ENCODE data around the gene CHST12. TPM values are rescaled to one million over a fixed set of nuclear protein-coding genes. Genes with fewer than 3 reads are reported as not detected.

The CHST12 gene
- total and polyA plus RNA-seq, 2 of the 4 experiments (the other 2 are of a cell fraction), result 3.8 to 27.0 TPM

GRCh38 chr7:2476298-2476697, 72.9 kb downstream of the CHST12 start, which contains the start of gene GRIFIN:
GRIFIN (minus strand) TSS chr7:2476398; CDS start chr7:2476383, 15 bp downstream.
- no peak within 1 kb of the TSS for H4K8ac ChIP-seq (ENCODE audit: low read depth in 2 of 2, low read length in 2 of 2)
- no peak within 1 kb of the TSS for H3K9ac ChIP-seq (ENCODE audit: low read depth, low read length)
- no CpG with 5 or more reads among the region's 16 CpGs for WGBS, 2 experiments (ENCODE audit: extremely low coverage in 2 of 2, insufficient read length in 1 of 2)
- no peak within 1 kb of the TSS for H3K4me3 ChIP-seq (ENCODE audit: insufficient read depth, low read depth, low read length)
- H3K56ac ChIP-seq (ENCODE audit: extremely low read depth, insufficient read depth, low read length), result no peak within 1 kb of the TSS
- ChIA-PET CTCF (no interaction called here), POLR2A (ENCODE audit: unreplicated experiment) (no interaction called here)
- H3K14ac ChIP-seq (replicated peaks; ENCODE audit: low read depth, low read length), result no peak within 1 kb of the TSS
- no peak within 1 kb of the TSS for H2BK15ac ChIP-seq (ENCODE audit: low read depth, low read length)
- H4K91ac ChIP-seq (ENCODE audit: insufficient read depth, low read depth, low read length), result no peak within 1 kb of the TSS
- H3K79me1 ChIP-seq (ENCODE audit: low read depth in 1 of 2, low read length in 2 of 2), result no peaks in the 10 kb centered on the region
- no peak within 1 kb of the TSS for H2AK5ac ChIP-seq (ENCODE audit: low read depth, low read length)
- intact Hi-C loops (cut with micrococcal nuclease), result loop anchor here (2.0 to 10.0 kb wide), 3 partner anchors 83 to 679 kb away; partner anchors contain the start of gene IQCE
- no peak within 1 kb of the TSS for H3K18ac ChIP-seq (ENCODE audit: low read depth, low read length)
- H3K4ac ChIP-seq (ENCODE audit: low read depth, low read length), result no peak within 1 kb of the TSS
- peaks cover 13% of the 10 kb centered on the region; the same call in 1 of the 2 replicates for H3K27me3 ChIP-seq (ENCODE audit: control insufficient read depth, insufficient read depth, low read length)
- H2BK120ac ChIP-seq (ENCODE audit: low read depth, low read length), result no peak within 1 kb of the TSS
- H3K9me1 ChIP-seq (ENCODE audit: insufficient read depth, low read length), result no peaks in the 10 kb centered on the region
- no peak within 1 kb of the TSS for H3K27ac ChIP-seq (ENCODE audit: insufficient read depth, low read length)
- no peak for ATAC-seq (ENCODE audit: low read depth)
- no peaks in the 10 kb centered on the region for H4K20me1 ChIP-seq (ENCODE audit: insufficient read depth, low read length)
- no peak within 1 kb of the TSS for H2AFZ ChIP-seq (replicated peaks; ENCODE audit: low read length, poor library complexity)
- no peak within 1 kb of the TSS for H3K23ac ChIP-seq (ENCODE audit: low read depth, low read length)
- H3K4me1 ChIP-seq (ENCODE audit: control insufficient read depth, insufficient read depth, low read length), result peaks cover 3% of the 10 kb centered on the region; the same call in 1 of the 2 replicates
- DNase-seq, result no peak
- no peaks in the 10 kb centered on the region for H3K9me3 ChIP-seq (ENCODE audit: control insufficient read depth, insufficient read depth, low read length)
- TF ChIP-seq CEBPB (IDR thresholded peaks at IDR 0.05; ENCODE audit: low read depth, low read length) (no peak), SMC3 (IDR thresholded peaks at IDR 0.05; ENCODE audit: low read depth, low read length) (no peak), RFX5 (IDR thresholded peaks at IDR 0.05; ENCODE audit: low read depth, low read length) (no peak), RCOR1 (IDR thresholded peaks at IDR 0.05; ENCODE audit: insufficient replicate concordance, low read length) (no peak), BHLHE40 (IDR thresholded peaks at IDR 0.05; ENCODE audit: low read depth, low read length) (no peak), RAD21 (IDR thresholded peaks at IDR 0.05; ENCODE audit: low read length) (no peak), POLR2A (IDR thresholded peaks at IDR 0.05; ENCODE audit: low read depth, low read length) (no peak), MAZ (IDR thresholded peaks at IDR 0.05; ENCODE audit: borderline replicate concordance, low read depth, low read length) (no peak), FOS (IDR thresholded peaks at IDR 0.05; ENCODE audit: low read depth, low read length) (no peak), ELK1 (IDR thresholded peaks at IDR 0.05; ENCODE audit: borderline replicate concordance, low read depth, low read length) (no peak), CTCF (conservative IDR thresholded peaks at IDR 0.05; ENCODE audit: low read depth, low read length) (no peak)
- H2BK5ac ChIP-seq (ENCODE audit: low read depth, low read length, poor library complexity, severe bottlenecking), result no peak within 1 kb of the TSS
- no peak within 1 kb of the TSS for H2BK20ac ChIP-seq (ENCODE audit: low read depth, low read length)
- no peaks in the 10 kb centered on the region for H3K36me3 ChIP-seq (ENCODE audit: control insufficient read depth, insufficient read depth, low read length)
- peak within 1 kb of the TSS; percentile 76 for H2AK9ac ChIP-seq (replicated peaks; ENCODE audit: low read depth, low read length, poor library complexity)
- no peak within 1 kb of the TSS for H4K5ac ChIP-seq (ENCODE audit: low read depth, low read length)
- in situ Hi-C loops (cut with MboI; ENCODE audit: low sequenced_read_pairs), result no loop called here
- no peak within 1 kb of the TSS for H3K4me2 ChIP-seq (ENCODE audit: low read depth, low read length)
- no TSS peak for BruUV-seq (replicated peaks)
- dilution Hi-C loops (cut with HindIII; ENCODE audit: low sequenced_read_pairs, unreplicated experiment), result no loop called here

Data from IMR-90 (cell line).